GOT3 (cell line): ENCODE measurements around the gene EXOC4.

Experiments used
- DNase-seq: peaks from one replicate; lab custom pipeline; 2025; ENCODE audit warnings: mixed read lengths; lab: John Stamatoyannopoulos, UW

The EXOC4 gene

DNA sequence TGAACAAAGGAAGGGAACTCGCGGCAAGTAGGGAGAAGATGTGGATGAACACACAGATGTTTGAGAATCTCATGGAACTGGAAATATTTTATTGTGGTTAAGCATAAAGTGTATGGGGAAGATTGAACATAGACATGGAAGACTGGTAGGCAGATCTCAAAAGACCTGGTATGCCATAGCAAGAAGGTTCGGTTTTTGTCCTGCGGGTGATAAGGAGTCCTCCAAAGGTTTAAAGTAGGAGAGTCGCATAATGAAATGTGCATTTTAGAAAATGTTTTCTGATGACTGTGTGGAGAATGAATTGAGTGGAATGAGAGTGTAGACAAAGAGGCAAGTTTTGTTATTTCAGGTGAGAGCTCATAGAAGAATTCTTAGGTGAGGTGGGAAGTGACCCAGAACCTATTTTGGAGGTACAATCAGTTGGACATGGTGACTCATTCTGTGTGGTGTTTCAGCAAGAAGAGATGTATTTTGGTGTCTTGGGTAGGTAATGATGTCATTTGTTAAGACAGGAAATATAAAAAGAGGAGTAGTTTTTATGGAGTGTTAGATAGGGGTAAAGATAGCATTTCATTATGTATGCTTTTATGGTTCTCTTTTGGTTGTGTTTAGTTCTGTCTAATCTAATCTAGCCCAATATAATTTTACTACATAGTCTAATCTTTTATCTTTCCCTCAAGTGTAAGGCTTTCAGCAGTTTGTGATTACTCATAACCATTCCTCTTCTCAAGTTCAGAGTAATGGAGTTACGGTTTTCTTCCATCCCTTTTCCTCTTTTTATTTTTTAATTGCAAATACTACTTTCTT, 239.2 kb downstream of the EXOC4 start:
- no peak for DNase-seq

GRCh38 chr7:133497061-133497460, 244.2 kb downstream of the EXOC4 start:
- no peak for DNase-seq

DNA sequence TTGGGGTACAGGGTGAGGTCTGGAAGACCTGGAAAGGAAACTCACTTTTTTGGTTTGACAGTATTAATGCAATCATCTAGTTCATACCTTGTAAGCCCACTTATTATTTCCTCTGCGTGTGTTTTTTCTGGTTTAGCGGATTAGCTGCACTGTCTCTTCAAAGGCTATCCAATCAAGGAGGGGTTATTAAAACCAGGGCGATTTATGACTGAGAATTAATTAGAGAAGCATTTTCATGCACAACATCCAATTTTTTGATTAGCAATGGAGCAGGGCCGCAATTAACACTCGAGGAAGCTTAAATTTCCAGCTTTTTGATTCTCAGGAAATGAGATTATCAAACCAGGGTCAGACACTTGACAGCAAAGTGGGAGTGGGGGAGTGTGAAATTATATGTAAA, 248.9 kb downstream of the EXOC4 start:
- no peak for DNase-seq

- DNase-seq = no peak
These were observed 249.6 kb downstream of the EXOC4 start for GRCh38 chr7:133502498-133502897.

GRCh38 chr7:133502972-133503371, 250.1 kb downstream of the EXOC4 start:
- no peak for DNase-seq

- no peak for DNase-seq
These were observed 251.9 kb downstream of the EXOC4 start for GRCh38 chr7:133504825-133505224.

GRCh38 chr7:133509822-133510221, 256.9 kb downstream of the EXOC4 start:
- DNase-seq = no peak

GRCh38 chr7:133510326-133511055, 257.6 kb downstream of the EXOC4 start:
- DNase-seq = no peak

DNA sequence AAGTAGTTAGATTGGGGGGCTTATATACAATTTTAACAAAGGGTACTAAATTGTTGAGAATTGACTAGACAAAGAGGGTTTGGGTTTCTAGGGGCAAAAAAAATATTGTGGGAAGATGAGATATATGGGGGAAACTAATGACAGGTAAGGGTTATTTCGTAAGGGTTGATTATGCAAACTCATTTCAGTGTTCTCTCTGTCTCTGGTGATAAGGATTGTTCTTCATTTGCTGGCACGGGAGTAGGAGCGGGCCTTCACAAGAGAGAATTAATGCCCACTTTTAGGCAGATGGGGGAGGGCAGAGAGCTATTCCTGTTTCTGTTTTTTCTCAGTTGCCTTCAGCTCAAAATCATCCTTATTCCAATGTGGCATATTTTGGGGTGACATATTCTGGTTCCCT, 258.4 kb downstream of the EXOC4 start:
- DNase-seq = no peak

- no peak for DNase-seq
These were observed 258.8 kb downstream of the EXOC4 start for GRCh38 chr7:133511708-133512107.

DNA sequence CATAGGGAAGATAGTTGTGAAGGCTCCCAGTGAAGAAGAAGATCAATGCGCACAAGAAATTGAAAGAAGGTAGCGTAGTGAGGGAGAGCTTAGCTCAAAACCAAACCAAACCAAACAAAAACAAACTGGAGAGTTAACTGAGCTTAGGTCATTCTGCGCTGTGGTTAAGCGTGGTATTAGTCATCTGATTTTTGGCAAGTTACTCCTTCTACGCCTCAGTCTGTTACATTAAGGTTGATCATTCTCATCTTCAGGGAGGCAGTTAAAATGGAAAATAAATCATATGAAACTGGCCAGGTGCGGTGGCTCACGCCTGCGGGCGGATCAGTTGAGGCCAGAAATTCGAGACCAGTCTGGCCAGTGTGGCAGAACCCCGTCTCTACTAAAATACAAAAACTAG, 259.7 kb downstream of the EXOC4 start:
- no peak for DNase-seq

DNA sequence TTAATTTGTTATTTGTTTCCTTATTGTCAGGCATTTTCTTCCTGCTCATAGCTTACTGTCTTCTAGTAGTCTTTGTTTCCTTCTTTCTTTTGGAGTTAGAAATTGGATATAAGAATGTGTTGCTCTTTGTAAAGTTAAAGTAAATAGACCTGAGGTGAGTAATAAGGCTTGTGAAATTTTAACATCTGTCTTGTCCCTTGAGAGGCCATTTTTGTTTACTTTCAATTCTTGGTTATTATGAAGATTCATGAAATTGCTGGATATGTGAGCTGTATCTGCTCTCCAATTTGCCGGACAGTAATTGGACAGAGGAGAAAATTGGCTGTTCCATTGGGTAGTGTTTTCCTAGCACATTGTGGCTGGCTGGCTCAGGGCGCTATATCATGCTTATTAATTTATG, 260.7 kb downstream of the EXOC4 start:
- DNase-seq = no peak

- DNase-seq = no peak
These were observed 261.7 kb downstream of the EXOC4 start for GRCh38 chr7:133514551-133514950.

DNA sequence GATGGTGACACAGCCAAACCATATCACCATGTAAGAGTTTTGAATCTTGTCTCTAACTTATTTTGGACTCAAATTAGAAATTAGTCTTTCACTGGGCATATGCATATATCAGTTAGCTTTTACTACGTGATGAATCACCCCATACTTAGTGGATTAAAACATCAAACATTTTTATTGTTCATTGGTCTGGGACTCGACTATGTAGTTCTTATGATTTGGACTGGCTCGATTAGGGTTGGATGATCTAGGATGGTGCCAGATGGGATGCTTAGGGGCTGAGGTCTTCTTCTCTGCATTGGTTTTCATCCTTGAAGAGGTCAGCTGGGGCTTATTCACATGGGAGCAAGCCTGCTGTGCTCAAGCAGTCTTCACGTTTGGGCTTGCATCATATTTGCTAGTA, 264.9 kb downstream of the EXOC4 start:
- DNase-seq = no peak

DNA sequence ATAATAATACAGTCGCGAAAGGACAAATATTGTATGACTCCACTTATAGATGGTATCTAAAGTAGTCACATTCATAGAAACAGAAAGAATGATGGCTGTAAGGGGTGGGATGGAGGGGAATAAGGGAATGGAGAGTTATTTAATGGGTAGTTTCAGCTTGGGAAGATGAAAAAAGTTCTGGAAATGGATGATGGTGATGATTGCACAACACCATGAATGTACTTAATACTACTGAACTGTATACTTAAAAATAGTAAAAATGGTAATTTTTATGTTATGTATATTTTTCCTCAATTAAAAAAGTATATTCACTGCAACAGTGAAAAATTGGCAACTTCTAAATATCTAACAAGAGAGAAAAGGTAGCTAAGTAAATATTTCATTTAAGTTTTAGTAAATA, 265.8 kb downstream of the EXOC4 start:
- no peak for DNase-seq

GRCh38 chr7:133520248-133520647, 267.4 kb downstream of the EXOC4 start:
- no peak for DNase-seq

- DNase-seq = no peak
These were observed 269.6 kb downstream of the EXOC4 start for GRCh38 chr7:133522501-133522900.

DNA sequence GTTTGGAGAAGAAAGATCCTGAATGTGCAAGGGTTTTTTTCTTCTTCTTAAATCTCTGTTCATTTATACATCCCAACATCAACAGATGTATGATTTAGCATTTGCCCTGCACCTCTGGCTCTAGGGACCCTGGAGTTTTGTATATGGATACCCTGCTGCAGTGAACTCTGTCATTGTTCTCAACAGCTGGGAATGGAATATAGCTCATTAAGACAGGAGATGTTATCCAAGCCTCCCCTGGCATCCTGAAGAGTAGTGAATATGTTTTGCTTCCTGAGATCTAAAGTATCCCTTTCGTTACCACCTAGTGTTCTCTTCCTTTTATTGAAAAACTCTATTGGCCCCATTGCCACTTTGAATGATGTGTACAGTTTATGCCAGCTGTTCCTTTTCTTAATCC, 275.9 kb downstream of the EXOC4 start:
- DNase-seq = no peak

DNA sequence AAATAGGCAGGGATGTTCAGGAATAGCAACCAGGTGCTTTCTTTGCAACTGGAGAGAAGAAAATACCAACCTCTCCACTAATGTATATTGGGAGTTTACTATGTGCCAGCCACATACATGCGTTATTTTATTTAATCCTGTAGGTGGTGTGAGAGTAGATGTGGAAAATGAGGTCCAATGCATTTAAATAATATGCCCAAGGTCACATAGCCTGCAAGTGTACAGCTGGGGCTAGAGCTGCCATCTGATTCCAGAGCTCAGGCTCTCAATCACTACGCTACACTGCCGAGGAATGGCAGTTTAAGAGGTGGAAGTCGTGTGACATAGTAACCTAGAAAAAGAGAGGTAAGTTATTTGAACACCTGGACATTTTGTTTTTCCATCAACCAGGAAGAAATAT, 277.0 kb downstream of the EXOC4 start:
- DNase-seq = no peak

DNA sequence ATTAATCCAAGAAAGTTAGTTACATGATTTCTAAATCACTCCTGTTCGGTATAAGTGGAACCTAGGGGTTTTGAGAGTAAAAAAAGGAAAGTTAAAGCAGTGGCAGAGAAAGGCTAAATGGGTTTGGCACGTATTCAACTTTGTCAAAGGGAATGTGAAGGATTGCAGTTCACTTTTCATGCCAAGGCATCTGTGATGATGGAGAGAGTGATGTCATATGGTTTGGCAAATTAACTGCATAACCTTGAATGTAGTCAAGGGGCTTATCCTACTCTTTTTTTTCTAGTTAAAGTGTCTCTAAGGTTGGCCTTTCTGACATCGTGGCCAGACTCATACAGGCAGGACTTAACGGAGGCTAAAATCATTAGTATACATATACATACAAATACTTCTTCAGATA, 277.8 kb downstream of the EXOC4 start:
- DNase-seq = no peak

DNA sequence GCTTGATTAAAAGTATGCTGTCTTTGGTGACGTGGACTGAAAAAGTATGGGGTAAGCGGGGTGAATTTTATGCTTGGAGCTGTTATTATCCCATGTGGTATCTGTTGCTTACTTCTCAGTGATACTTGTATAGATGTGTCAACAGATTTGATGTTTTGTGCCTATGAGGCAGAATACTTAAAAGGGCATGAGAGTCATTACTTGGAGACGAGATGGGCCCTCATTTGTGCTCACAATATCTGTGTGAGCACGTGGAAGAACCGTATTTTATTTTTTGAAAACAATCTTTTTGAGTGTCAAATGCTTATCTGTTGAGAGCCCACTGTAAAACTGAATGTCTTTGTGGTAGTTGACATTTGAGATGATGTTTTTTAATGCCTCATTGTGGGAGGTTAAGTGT, 281.9 kb downstream of the EXOC4 start:
- DNase-seq = no peak

DNA sequence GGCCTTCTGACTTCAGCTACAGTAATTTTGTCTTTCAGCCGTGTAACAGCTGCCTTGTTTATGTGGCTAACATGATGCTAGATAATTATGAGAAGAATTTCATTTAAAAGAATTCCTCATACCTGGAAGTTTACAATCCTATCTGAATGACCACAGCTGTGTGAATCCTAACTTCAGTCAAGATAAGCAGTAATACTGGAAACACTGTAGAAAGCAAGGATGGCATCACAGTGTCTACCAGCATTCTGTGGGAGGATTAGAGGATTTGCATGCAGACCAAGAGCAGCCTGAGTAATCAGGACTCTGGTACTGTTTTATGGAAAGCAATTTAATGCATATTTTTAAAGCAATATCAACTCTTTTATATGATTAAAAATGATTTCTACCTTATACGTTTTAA, 282.4 kb downstream of the EXOC4 start:
- DNase-seq = no peak

DNA sequence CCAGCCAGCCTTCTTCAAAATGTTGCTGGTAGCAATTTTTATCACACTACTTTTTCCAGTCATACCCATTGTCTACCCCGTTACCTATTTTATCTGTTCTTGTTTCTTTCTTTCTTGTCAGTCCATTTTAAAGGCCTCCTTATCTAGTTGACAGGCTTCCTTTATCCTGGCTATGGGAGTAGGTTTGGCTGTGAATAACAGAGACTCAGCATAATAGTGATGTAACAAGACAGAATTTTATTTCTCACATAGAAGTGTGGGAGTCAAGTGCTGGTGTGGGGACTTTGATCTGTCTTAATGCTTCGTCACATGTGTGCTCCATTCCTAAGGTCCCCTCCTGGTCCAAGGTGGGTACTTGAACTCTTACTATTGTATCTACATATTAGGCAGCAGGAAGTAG, 283.6 kb downstream of the EXOC4 start:
- DNase-seq = no peak

GRCh38 chr7:133539016-133539415, 286.1 kb downstream of the EXOC4 start:
- no peak for DNase-seq
